Measurements from ENCODE around the gene NTN4.

- no peak for TF ChIP-seq CTCF (IDR thresholded peaks at IDR 0.05)
- TF ChIP-seq POLR2A (IDR thresholded peaks at IDR 0.05): no peak
Observed at GRCh38 chr12:95673576-95673975, 117.0 kb downstream of the NTN4 start.
